ENCODE measurements around the gene CACNA1D. TPM values are rescaled to one million over a fixed set of nuclear protein-coding genes. Genes with fewer than 3 reads are reported as not detected.
"Not testable (repeated sequence)": the region's sequence is repeated elsewhere in the genome, so short reads cannot be mapped to it uniquely, and the experiment has no call there.

CACNA1D gene
- total RNA-seq, 1 donor from 2014 or later = 5.7 TPM

DNA sequence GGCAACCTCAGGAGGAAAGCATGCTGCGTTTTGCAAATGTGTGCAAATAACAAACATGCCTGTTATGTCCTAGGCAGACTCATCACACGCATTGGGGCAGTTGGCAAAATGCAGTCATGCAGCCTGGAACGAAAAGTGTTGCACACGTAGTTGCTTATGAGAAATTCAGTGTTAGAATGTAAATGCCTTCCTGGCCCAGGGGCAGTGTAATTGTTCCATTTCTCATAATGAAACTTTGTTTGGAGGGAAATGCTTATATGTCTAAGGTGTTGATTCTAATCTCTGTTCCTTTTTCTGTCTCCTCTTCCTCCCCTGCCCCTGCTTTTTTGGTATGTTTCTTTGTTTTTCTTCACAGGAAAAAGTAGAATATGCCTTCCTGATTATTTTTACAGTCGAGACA lies 156.0 kb downstream of the CACNA1D start:
- Histone ChIP-seq H3K4me3 (ENCODE audit: low read length in 3 of 3) (no peak overlapping the region), H3K9me3 (ENCODE audit: control insufficient read depth in 3 of 3, low read length in 3 of 3) (no peaks in the 10 kb centered on the region), H3K9ac (ENCODE audit: low read depth in 1 of 3, low read length in 3 of 3) (no peak overlapping the region), H3K4me1 (ENCODE audit: control insufficient read depth in 3 of 3, insufficient read depth in 3 of 3, low read length in 3 of 3) (peaks cover 2 to 13% (median 5%) of the 10 kb centered on the region in 3 donors), H3K36me3 (ENCODE audit: control insufficient read depth in 3 of 3, insufficient read depth in 3 of 3, low read length in 3 of 3) (no peaks in the 10 kb centered on the region), H3K27ac (ENCODE audit: low read depth, low read length) (no peak overlapping the region), H3K27me3 (ENCODE audit: control insufficient read depth in 3 of 3, insufficient read depth in 3 of 3, low read length in 3 of 3) (peaks cover 0 to 5% (median 2%) of the 10 kb centered on the region in 3 donors)

DNA sequence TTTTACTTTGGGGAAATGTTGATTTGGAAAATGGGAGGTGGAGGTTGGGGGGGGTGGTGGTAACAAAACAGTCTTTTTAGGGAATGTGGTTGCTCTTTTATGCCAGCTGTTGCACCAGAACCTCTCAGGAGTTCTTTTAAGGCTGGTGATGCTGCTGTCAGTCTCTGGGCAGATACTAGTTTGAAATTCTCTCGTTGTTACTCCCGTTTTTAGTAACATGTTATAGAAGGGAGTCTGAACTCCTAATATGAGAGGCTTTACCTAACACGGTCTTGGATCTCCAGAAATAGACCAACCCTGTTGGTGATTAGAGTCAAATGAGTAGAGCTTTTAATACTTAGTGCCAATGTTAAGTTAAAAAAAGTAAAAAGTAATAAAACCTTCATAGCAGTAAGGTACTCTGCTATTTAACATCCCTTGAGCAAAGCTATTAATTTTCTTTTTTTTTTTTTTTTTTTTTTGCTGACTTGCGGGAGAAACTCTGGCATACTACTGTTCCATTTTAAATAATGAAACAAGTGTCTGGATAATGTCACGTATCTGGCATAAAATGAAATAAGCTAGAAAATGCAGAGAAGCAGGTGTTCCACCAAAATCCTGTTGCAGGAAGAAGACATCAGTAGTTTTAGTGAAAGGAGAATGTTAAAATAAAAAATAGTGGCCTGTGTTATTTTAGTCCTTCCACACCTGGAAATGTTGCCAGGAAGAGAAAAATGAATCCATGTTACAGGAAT lies 156.7 kb downstream of the CACNA1D start:
- Histone ChIP-seq H3K27me3 (ENCODE audit: control insufficient read depth in 3 of 3, insufficient read depth in 3 of 3, low read length in 3 of 3) (peaks cover 0 to 5% (median 0%) of the 10 kb centered on the region in 3 donors), H3K9ac (ENCODE audit: low read depth in 1 of 3, low read length in 3 of 3) (no peak overlapping the region), H3K9me3 (ENCODE audit: control insufficient read depth in 3 of 3, low read length in 3 of 3) (no peaks in the 10 kb centered on the region), H3K4me3 (ENCODE audit: low read length in 3 of 3) (no peak overlapping the region), H3K4me1 (ENCODE audit: control insufficient read depth in 3 of 3, insufficient read depth in 3 of 3, low read length in 3 of 3) (peaks cover under 1 to 6% (median 1%) of the 10 kb centered on the region in 3 donors), H3K27ac (ENCODE audit: low read depth, low read length) (no peak overlapping the region), H3K36me3 (ENCODE audit: control insufficient read depth in 3 of 3, insufficient read depth in 3 of 3, low read length in 3 of 3) (no peaks in the 10 kb centered on the region)

- H3K36me3 ChIP-seq (ENCODE audit: control insufficient read depth in 3 of 3, insufficient read depth in 3 of 3, low read length in 3 of 3) = no peaks in the 10 kb centered on the region
- no peaks in the 10 kb centered on the region for H3K9me3 ChIP-seq (ENCODE audit: control insufficient read depth in 3 of 3, low read length in 3 of 3)
- H3K4me3 ChIP-seq (ENCODE audit: low read length in 3 of 3) = no peak overlapping the region
- no peak overlapping the region for H3K9ac ChIP-seq (ENCODE audit: low read depth in 1 of 3, low read length in 3 of 3)
- no peak overlapping the region for H3K27ac ChIP-seq (ENCODE audit: low read depth, low read length)
- peaks cover 0 to 5% (median 0%) of the 10 kb centered on the region in 3 donors for H3K27me3 ChIP-seq (ENCODE audit: control insufficient read depth in 3 of 3, insufficient read depth in 3 of 3, low read length in 3 of 3)
- no peaks in the 10 kb centered on the region for H3K4me1 ChIP-seq (ENCODE audit: control insufficient read depth in 3 of 3, insufficient read depth in 3 of 3, low read length in 3 of 3)
Measured at GRCh38 chr3:53651927-53652326, 157.5 kb downstream of the CACNA1D start.

- Histone ChIP-seq H3K36me3 (ENCODE audit: control insufficient read depth in 3 of 3, insufficient read depth in 3 of 3, low read length in 3 of 3) (no peaks in the 10 kb centered on the region), H3K27me3 (ENCODE audit: control insufficient read depth in 3 of 3, insufficient read depth in 3 of 3, low read length in 3 of 3) (peaks cover 0 to 3% (median 3%) of the 10 kb centered on the region in 3 donors), H3K4me3 (ENCODE audit: low read length in 3 of 3) (no peak overlapping the region), H3K9ac (ENCODE audit: low read depth in 1 of 3, low read length in 3 of 3) (no peak overlapping the region), H3K9me3 (ENCODE audit: control insufficient read depth in 3 of 3, low read length in 3 of 3) (peaks cover 0 to 5% (median 2%) of the 10 kb centered on the region in 3 donors), H3K27ac (ENCODE audit: low read depth, low read length) (no peak overlapping the region), H3K4me1 (ENCODE audit: control insufficient read depth in 3 of 3, insufficient read depth in 3 of 3, low read length in 3 of 3) (no peaks in the 10 kb centered on the region)
Measured at GRCh38 chr3:53657651-53658050, 163.2 kb downstream of the CACNA1D start.

- H3K4me1 ChIP-seq (ENCODE audit: control insufficient read depth in 3 of 3, insufficient read depth in 3 of 3, low read length in 3 of 3) = no peaks in the 10 kb centered on the region
Measured at GRCh38 chr3:53658613-53659193, 164.3 kb downstream of the CACNA1D start.

GRCh38 chr3:53659996-53660395 lies 165.6 kb downstream of the CACNA1D start:
- Histone ChIP-seq H3K4me1 (ENCODE audit: control insufficient read depth in 3 of 3, insufficient read depth in 3 of 3, low read length in 3 of 3) (no peaks in the 10 kb centered on the region), H3K9ac (ENCODE audit: low read depth in 1 of 3, low read length in 3 of 3) (no peak overlapping the region), H3K4me3 (ENCODE audit: low read length in 3 of 3) (no peak overlapping the region), H3K9me3 (ENCODE audit: control insufficient read depth in 3 of 3, low read length in 3 of 3) (peaks cover 0 to 5% (median 2%) of the 10 kb centered on the region in 3 donors), H3K27ac (ENCODE audit: low read depth, low read length) (no peak overlapping the region), H3K36me3 (ENCODE audit: control insufficient read depth in 3 of 3, insufficient read depth in 3 of 3, low read length in 3 of 3) (no peaks in the 10 kb centered on the region), H3K27me3 (ENCODE audit: control insufficient read depth in 3 of 3, insufficient read depth in 3 of 3, low read length in 3 of 3) (peaks cover 0 to 3% (median 3%) of the 10 kb centered on the region in 3 donors)

More at GRCh38 chr3:53658613-53659193, 164.3 kb downstream of the CACNA1D start:
- H3K36me3 ChIP-seq (ENCODE audit: control insufficient read depth in 3 of 3, insufficient read depth in 3 of 3, low read length in 3 of 3) = no peaks in the 10 kb centered on the region
- H3K9me3 ChIP-seq (ENCODE audit: control insufficient read depth in 3 of 3, low read length in 3 of 3) = peaks cover 0 to 5% (median 2%) of the 10 kb centered on the region in 3 donors
- no peak overlapping the region for H3K9ac ChIP-seq (ENCODE audit: low read depth in 1 of 3, low read length in 3 of 3)
- H3K27ac ChIP-seq (ENCODE audit: low read depth, low read length) = no peak overlapping the region
- H3K27me3 ChIP-seq (ENCODE audit: control insufficient read depth in 3 of 3, insufficient read depth in 3 of 3, low read length in 3 of 3) = peaks cover 0 to 3% (median 3%) of the 10 kb centered on the region in 3 donors
- H3K4me3 ChIP-seq (ENCODE audit: low read length in 3 of 3) = no peak overlapping the region

GRCh38 chr3:53661480-53661879 lies 167.1 kb downstream of the CACNA1D start:
- Histone ChIP-seq H3K27me3 (ENCODE audit: control insufficient read depth in 3 of 3, insufficient read depth in 3 of 3, low read length in 3 of 3) (peaks cover 0 to 3% (median 3%) of the 10 kb centered on the region in 3 donors), H3K9me3 (ENCODE audit: control insufficient read depth in 3 of 3, low read length in 3 of 3) (peaks cover 0 to 5% (median 2%) of the 10 kb centered on the region in 3 donors), H3K9ac (ENCODE audit: low read depth in 1 of 3, low read length in 3 of 3) (no peak overlapping the region), H3K27ac (ENCODE audit: low read depth, low read length) (no peak overlapping the region), H3K4me1 (ENCODE audit: control insufficient read depth in 3 of 3, insufficient read depth in 3 of 3, low read length in 3 of 3) (no peaks in the 10 kb centered on the region), H3K4me3 (ENCODE audit: low read length in 3 of 3) (no peak overlapping the region), H3K36me3 (ENCODE audit: control insufficient read depth in 3 of 3, insufficient read depth in 3 of 3, low read length in 3 of 3) (no peaks in the 10 kb centered on the region)

DNA sequence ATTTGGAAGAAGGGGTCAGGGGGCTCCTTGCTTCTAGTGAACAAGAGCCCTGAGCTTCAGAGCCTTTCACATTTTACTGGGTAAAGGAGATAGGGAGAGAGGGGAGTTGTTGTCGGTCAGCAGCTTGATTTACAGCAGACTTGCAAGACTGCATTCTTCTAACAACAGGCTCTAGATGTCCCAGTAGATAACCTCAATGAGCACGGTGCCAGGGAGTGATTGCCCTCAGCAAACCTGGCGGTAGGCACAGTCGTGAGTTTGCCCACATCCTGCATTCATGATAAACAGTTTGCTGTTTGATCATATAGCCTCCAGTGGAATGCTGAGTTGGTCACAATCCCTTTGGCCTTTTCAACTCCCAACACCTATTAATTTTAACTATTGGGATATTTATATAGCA lies 170.4 kb downstream of the CACNA1D start:
- H3K9me3 ChIP-seq (ENCODE audit: control insufficient read depth in 3 of 3, low read length in 3 of 3); H3K9ac ChIP-seq (ENCODE audit: low read depth in 1 of 3, low read length in 3 of 3); H3K27ac ChIP-seq (ENCODE audit: low read depth, low read length); H3K27me3 ChIP-seq (ENCODE audit: control insufficient read depth in 3 of 3, insufficient read depth in 3 of 3, low read length in 3 of 3); H3K4me1 ChIP-seq (ENCODE audit: control insufficient read depth in 3 of 3, insufficient read depth in 3 of 3, low read length in 3 of 3); H3K4me3 ChIP-seq (ENCODE audit: low read length in 3 of 3); H3K36me3 ChIP-seq (ENCODE audit: control insufficient read depth in 3 of 3, insufficient read depth in 3 of 3, low read length in 3 of 3): not testable (repeated sequence)

GRCh38 chr3:53665608-53666425 lies 171.4 kb downstream of the CACNA1D start:
- no peak overlapping the region for H3K4me3 ChIP-seq (ENCODE audit: low read length in 3 of 3)
- no peak overlapping the region for H3K9ac ChIP-seq (ENCODE audit: low read depth in 1 of 3, low read length in 3 of 3)
- no peak overlapping the region for H3K27ac ChIP-seq (ENCODE audit: low read depth, low read length)
- H3K9me3 ChIP-seq (ENCODE audit: control insufficient read depth in 3 of 3, low read length in 3 of 3) = peaks cover 0 to 5% (median 2%) of the 10 kb centered on the region in 3 donors
- H3K36me3 ChIP-seq (ENCODE audit: control insufficient read depth in 3 of 3, insufficient read depth in 3 of 3, low read length in 3 of 3) = no peaks in the 10 kb centered on the region
- H3K4me1 ChIP-seq (ENCODE audit: control insufficient read depth in 3 of 3, insufficient read depth in 3 of 3, low read length in 3 of 3) = no peaks in the 10 kb centered on the region
- H3K27me3 ChIP-seq (ENCODE audit: control insufficient read depth in 3 of 3, insufficient read depth in 3 of 3, low read length in 3 of 3) = no peaks in the 10 kb centered on the region
